IMR-90 (cell line): ENCODE measurements around the gene SLIT1. TPM values are rescaled to one million over a fixed set of nuclear protein-coding genes. Genes with fewer than 3 reads are reported as not detected.

Source experiments
- ATAC-seq: fragments of 200-7000 bp; cut with Tn5 transposase; 2 replicates; pipeline ENCODE4 v1.9.1; 2020; ENCODE audit warnings: low read depth, mild to moderate bottlenecking, moderate library complexity
- BruUV-seq: library from RNA; stranded (reverse); fragments of 400-500 nt; replicated peaks from 2 replicates; lab custom pipeline; 2021; lab: Mats Ljungman, UMichigan
- CTCF ChIA-PET: fragments of 300-600 bp; formaldehyde crosslinking; extraction: SDS; loops from one replicate; lab custom pipeline; 2021; ENCODE audit warnings: antibody characterized with exemption; lab: Yijun Ruan, JAX
- POLR2A ChIA-PET: fragments of 300-600 bp; sonication (Branson Sonifier 250); formaldehyde crosslinking; loops from one replicate; lab custom pipeline; 2022; ENCODE audit warnings: antibody characterized with exemption; ENCODE audit not compliant: unreplicated experiment; lab: Charles Lee
- DNase-seq: peaks from one replicate; pipeline ENCODE4 v3.0.0; 2013
- H2AFZ ChIP-seq: replicated peaks from 2 replicates; pipeline ENCODE3; 2013; ENCODE audit warnings: low read length, mild to moderate bottlenecking; ENCODE audit not compliant: poor library complexity
- H2AK5ac ChIP-seq: 2 replicates; pipeline ENCODE4 v1.6.1; 2013; ENCODE audit warnings: low read depth, low read length, inconsistent platforms
- H2AK9ac ChIP-seq: replicated peaks from 2 replicates; pipeline ENCODE3; 2013; ENCODE audit warnings: mild to moderate bottlenecking, low read depth, low read length, moderate library complexity; ENCODE audit not compliant: poor library complexity
- H2BK120ac ChIP-seq: 2 replicates; pipeline ENCODE4 v1.6.1; 2013; ENCODE audit warnings: low read depth, low read length, inconsistent platforms
- H2BK15ac ChIP-seq: 3 replicates; pipeline ENCODE4 v1.6.1; 2013; ENCODE audit warnings: low read depth, low read length, inconsistent platforms
- H2BK20ac ChIP-seq: 2 replicates; pipeline ENCODE4 v1.6.1; 2013; ENCODE audit warnings: low read depth, mild to moderate bottlenecking, inconsistent platforms, low read length, moderate library complexity
- H2BK5ac ChIP-seq: 2 replicates; pipeline ENCODE4 v1.6.1; 2013; ENCODE audit warnings: mild to moderate bottlenecking, low read depth, low read length, inconsistent platforms; ENCODE audit not compliant: poor library complexity, severe bottlenecking
- H3K14ac ChIP-seq: replicated peaks from 2 replicates; pipeline ENCODE4 v1.6.1; 2013; ENCODE audit warnings: low read depth, low read length, inconsistent platforms
- H3K18ac ChIP-seq: 2 replicates; pipeline ENCODE4 v1.6.1; 2013; ENCODE audit warnings: low read depth, low read length, control low read depth
- H3K23ac ChIP-seq: 2 replicates; pipeline ENCODE4 v1.6.1; 2013; ENCODE audit warnings: low read depth, low read length, inconsistent platforms
- H3K27ac ChIP-seq: 2 replicates; pipeline ENCODE4 v1.5.1; 2013; ENCODE audit warnings: mild to moderate bottlenecking, control low read depth, low read length; ENCODE audit not compliant: insufficient read depth
- H3K27me3 ChIP-seq: 2 replicates; pipeline ENCODE4 v1.6.1; 2013; ENCODE audit warnings: low read length; ENCODE audit not compliant: control insufficient read depth, insufficient read depth
- H3K36me3 ChIP-seq: 2 replicates; pipeline ENCODE4 v1.6.1; 2013; ENCODE audit warnings: low read length, mixed read lengths; ENCODE audit not compliant: control insufficient read depth, insufficient read depth
- H3K4ac ChIP-seq: 2 replicates; pipeline ENCODE4 v1.6.1; 2013; ENCODE audit warnings: low read depth, low read length, inconsistent platforms
- H3K4me1 ChIP-seq: 2 replicates; pipeline ENCODE4 v1.6.1; 2013; ENCODE audit warnings: low read length, mixed read lengths; ENCODE audit not compliant: control insufficient read depth, insufficient read depth
- H3K4me2 ChIP-seq: 2 replicates; pipeline ENCODE4 v1.6.1; 2013; ENCODE audit warnings: low read depth, mild to moderate bottlenecking, control low read depth, low read length, moderate library complexity
- H3K4me3 ChIP-seq: 2 replicates; pipeline ENCODE4 v1.5.1; 2013; ENCODE audit warnings: low read depth, mild to moderate bottlenecking, control low read depth, low read length, moderate library complexity; ENCODE audit not compliant: insufficient read depth
- H3K56ac ChIP-seq: 2 replicates; pipeline ENCODE4 v1.6.1; 2013; ENCODE audit warnings: low read length, inconsistent platforms; ENCODE audit not compliant: insufficient read depth; ENCODE audit errors: extremely low read depth
- H3K79me1 ChIP-seq, 2 experiments: 2 replicates each; pipeline ENCODE4 v1.6.1; 2013; ENCODE audit warnings: low read length in 2 of 2, inconsistent platforms in 1 of 2, low read depth in 1 of 2
- H3K9ac ChIP-seq: 2 replicates; pipeline ENCODE4 v1.6.1; 2013; ENCODE audit warnings: low read depth, low read length, control low read depth
- H3K9me1 ChIP-seq: 2 replicates; pipeline ENCODE4 v1.6.1; 2013; ENCODE audit warnings: low read length, inconsistent platforms; ENCODE audit not compliant: insufficient read depth
- H3K9me3 ChIP-seq: 2 replicates; pipeline ENCODE4 v1.6.1; 2013; ENCODE audit warnings: low read length; ENCODE audit not compliant: control insufficient read depth, insufficient read depth
- H4K20me1 ChIP-seq: 2 replicates; pipeline ENCODE4 v1.6.1; 2013; ENCODE audit warnings: low read length, inconsistent platforms; ENCODE audit not compliant: insufficient read depth
- H4K5ac ChIP-seq: 2 replicates; pipeline ENCODE4 v1.6.1; 2013; ENCODE audit warnings: mild to moderate bottlenecking, low read depth, low read length, control low read depth
- H4K8ac ChIP-seq, 2 experiments: 2 replicates each; pipeline ENCODE4 v1.6.1; 2013; ENCODE audit warnings: low read depth in 2 of 2, low read length in 2 of 2, control low read depth in 1 of 2, inconsistent platforms in 1 of 2
- H4K91ac ChIP-seq: 2 replicates; pipeline ENCODE4 v1.6.1; 2013; ENCODE audit warnings: low read depth, low read length, inconsistent platforms; ENCODE audit not compliant: insufficient read depth
- CHD1 ChIP-seq: IDR thresholded peaks from 2 replicates; pipeline ENCODE4 v1.6.1; 2012; ENCODE audit warnings: low read depth, low read length, improper control_type of control experiment
- MAFK ChIP-seq: IDR thresholded peaks from 2 replicates; pipeline ENCODE4 v1.6.1; 2012; ENCODE audit warnings: low read depth, low read length, improper control_type of control experiment
- MAZ ChIP-seq: IDR thresholded peaks from 2 replicates; pipeline ENCODE4 v1.6.1; 2012; ENCODE audit warnings: low read depth, mild to moderate bottlenecking, low read length, improper control_type of control experiment, moderate library complexity, borderline replicate concordance
- MXI1 ChIP-seq: IDR thresholded peaks from 2 replicates; pipeline ENCODE4 v1.6.1; 2012; ENCODE audit warnings: low read depth, mild to moderate bottlenecking, low read length, moderate library complexity, borderline replicate concordance
- POLR2A ChIP-seq: IDR thresholded peaks from 2 replicates; pipeline ENCODE4 v1.6.1; 2012; ENCODE audit warnings: mild to moderate bottlenecking, low read depth, low read length
- RAD21 ChIP-seq: IDR thresholded peaks from 2 replicates; pipeline ENCODE4 v1.6.1; 2012; ENCODE audit warnings: low read length, improper control_type of control experiment
- RFX5 ChIP-seq: IDR thresholded peaks from 2 replicates; pipeline ENCODE4 v1.8.0; 2012; ENCODE audit warnings: low read depth, mild to moderate bottlenecking, low read length, moderate library complexity
- WGBS, 2 experiments: methylation state at CpG; one replicate each; pipeline versions ENCODE4 v1.1.5 to v1.1.7; 2013; ENCODE audit warnings: missing lambda C conversion rate in 2 of 2; ENCODE audit not compliant: insufficient read length in 1 of 2; ENCODE audit errors: extremely low coverage in 2 of 2; 5-methylcytosine and 5-hydroxymethylcytosine counted together
- dilution Hi-C: fragments of 300-500 bp; cut with HindIII; formaldehyde crosslinking; loops from one replicate; pipeline ENCODE4 v1.14.3; 2018; ENCODE audit warnings: low sequenced_read_pairs; ENCODE audit not compliant: unreplicated experiment
- in situ Hi-C: fragments of 300-500 bp; cut with MboI; formaldehyde crosslinking; loops from 3 replicates; pipeline ENCODE4 v1.14.3; 2019; ENCODE audit warnings: low sequenced_read_pairs, inconsistent platforms, mixed read lengths
- intact Hi-C: fragments of 100-400 bp; cut with micrococcal nuclease; formaldehyde crosslinking; loops from 2 replicates; pipeline ENCODE4 v1.10.0; 2022
- polyA plus RNA-seq, 3 experiments: library from polyadenylated mRNA; depleted of rRNA; stranded (reverse); fragments of >200 nt; gene quantifications; 2 replicates each; pipeline ENCODE4 v1.2.3, GENCODE V29; 2012; ENCODE audit warnings: low replicate concordance in 1 of 3
- total RNA-seq: library from RNA; depleted of rRNA; stranded (reverse); fragments of >200 nt; gene quantifications from 2 replicates; pipeline ENCODE4 v1.2.3, GENCODE V29; 2012
- TF ChIP-seq, protein P1 (sequence below): fragments of 150-350 bp; IDR thresholded peaks from 2 replicates; pipeline ENCODE4 v1.6.1; 2017; ENCODE audit warnings: mild to moderate bottlenecking, antibody characterized with exemption, low read length, low read depth

Gene SLIT1
- total and polyA plus RNA-seq, 2 of the 4 experiments (the other 2 are of a cell fraction), result under 0.01 TPM

DNA sequence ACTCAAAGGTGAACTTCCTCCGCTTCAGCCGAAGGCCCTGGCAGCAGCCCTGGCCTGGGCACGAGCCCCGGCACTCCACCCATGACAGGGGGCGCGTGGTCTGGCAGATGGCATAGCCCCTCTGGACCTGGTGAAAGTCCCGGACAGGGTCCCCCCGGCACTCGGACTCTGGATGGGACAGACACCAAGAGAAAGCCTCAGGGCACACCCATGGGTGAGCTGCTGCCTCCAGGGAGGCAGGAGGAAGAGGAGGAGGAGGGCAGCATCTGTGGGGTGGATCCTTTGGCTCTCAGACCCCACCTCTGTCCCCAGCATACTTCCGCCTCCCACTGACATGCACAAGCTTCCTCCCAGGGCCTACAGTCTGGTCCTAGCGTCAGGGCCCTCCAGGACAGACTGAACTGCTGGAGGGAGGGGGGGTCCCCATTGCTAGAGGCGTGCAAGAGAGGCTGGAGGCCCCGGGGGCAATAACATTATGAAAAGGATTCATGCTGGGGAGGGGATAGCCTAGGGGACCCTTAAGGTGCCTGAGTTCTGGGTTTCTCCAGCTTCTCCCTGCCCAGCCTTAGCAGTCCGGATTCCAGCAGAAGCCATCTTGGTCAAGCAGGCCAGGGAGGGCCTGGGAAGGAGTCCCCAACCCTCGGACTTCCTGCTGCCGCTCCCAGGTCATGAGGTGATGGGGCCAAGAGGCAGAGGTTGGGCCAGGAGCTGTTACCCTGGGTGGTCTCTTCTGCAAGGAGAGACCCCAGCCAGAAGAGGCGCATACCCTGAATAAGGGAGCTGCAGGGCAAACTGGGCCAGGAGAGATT is 184.4 kb downstream of the SLIT1 start:
- no TSS peak for BruUV-seq
- Histone ChIP-seq H3K4me1 (peaks cover 2% of the 10 kb centered on the region; the same call in 1 of the 2 replicates), H3K36me3 (no peaks in the 10 kb centered on the region), H3K9me1 (0 out of 2 replicates have a peak, but pooled peaks cover 3% of the 10 kb centered on the region), H3K4me3 (no peak overlapping the region), H2BK15ac (no peak overlapping the region), H3K18ac (no peak overlapping the region), H2BK20ac (no peak overlapping the region), H2AK9ac (no peak overlapping the region), H4K5ac (no peak overlapping the region), H3K9me3 (peaks cover 2% of the 10 kb centered on the region; the same call in 1 of the 2 replicates), H3K79me1 (no peaks in the 10 kb centered on the region), H3K9ac (no peak overlapping the region), H3K23ac (no peak overlapping the region), H3K4ac (no peak overlapping the region), H4K20me1 (no peaks in the 10 kb centered on the region), H3K27me3 (peaks cover 9% of the 10 kb centered on the region; the same call in 1 of the 2 replicates), H2BK5ac (no peak overlapping the region), H2BK120ac (no peak overlapping the region), H4K8ac (no peak overlapping the region), H3K56ac (no peak overlapping the region), H2AFZ (no peak overlapping the region), H3K14ac (no peak overlapping the region), H3K4me2 (no peak overlapping the region), H4K91ac (no peak overlapping the region), H2AK5ac (no peak overlapping the region; the same call in 1 of the 2 replicates), H3K27ac (no peak overlapping the region)
- in situ Hi-C loops (no loop called here), intact Hi-C loops (no loop called here), dilution Hi-C loops (no loop called here)
- CTCF ChIA-PET, result interaction anchor here (0.6 kb wide), 1 partner anchor 76 kb away, joined by 3 read pairs; no protein-coding TSS in a partner anchor
- WGBS, 2 experiments, result 100% methylated on average over 3 of the region's 17 CpGs; no CpG with 5 or more reads in 1 of the 2 experiments
- TF ChIP-seq MXI1 (no peak), MAZ (no peak), RAD21 (no peak), CHD1 (no peak), MAFK (no peak), RFX5 (no peak), POLR2A (no peak)
- TF ChIP-seq, protein P1, sequence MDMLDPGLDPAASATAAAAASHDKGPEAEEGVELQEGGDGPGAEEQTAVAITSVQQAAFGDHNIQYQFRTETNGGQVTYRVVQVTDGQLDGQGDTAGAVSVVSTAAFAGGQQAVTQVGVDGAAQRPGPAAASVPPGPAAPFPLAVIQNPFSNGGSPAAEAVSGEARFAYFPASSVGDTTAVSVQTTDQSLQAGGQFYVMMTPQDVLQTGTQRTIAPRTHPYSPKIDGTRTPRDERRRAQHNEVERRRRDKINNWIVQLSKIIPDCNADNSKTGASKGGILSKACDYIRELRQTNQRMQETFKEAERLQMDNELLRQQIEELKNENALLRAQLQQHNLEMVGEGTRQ, result no peak
- POLR2A ChIA-PET, result no interaction called here
- ATAC-seq (no peak), DNase-seq (no peak)
